Measurements from ENCODE around the gene STYXL1. TPM values are rescaled to one million over a fixed set of nuclear protein-coding genes. Genes with fewer than 3 reads are reported as not detected.
A peak's percentile ranks its signal among the peaks of the same experiment; 100 is the strongest.
"Not testable (repeated sequence)": the region's sequence is repeated elsewhere in the genome, so short reads cannot be mapped to it uniquely, and the experiment has no call there.

STYXL1 gene, protein sequence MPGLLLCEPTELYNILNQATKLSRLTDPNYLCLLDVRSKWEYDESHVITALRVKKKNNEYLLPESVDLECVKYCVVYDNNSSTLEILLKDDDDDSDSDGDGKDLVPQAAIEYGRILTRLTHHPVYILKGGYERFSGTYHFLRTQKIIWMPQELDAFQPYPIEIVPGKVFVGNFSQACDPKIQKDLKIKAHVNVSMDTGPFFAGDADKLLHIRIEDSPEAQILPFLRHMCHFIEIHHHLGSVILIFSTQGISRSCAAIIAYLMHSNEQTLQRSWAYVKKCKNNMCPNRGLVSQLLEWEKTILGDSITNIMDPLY
- total RNA-seq, result 49.0 and 49.3 TPM in 2 replicates
- 49.8 and 61.2 TPM in 2 replicates for polyA plus RNA-seq
- polyA plus RNA-seq (2012), result 34.7 and 41.7 TPM in 2 replicates
- 35.4 and 48.1 TPM in 2 replicates for polyA minus RNA-seq (ENCODE audit: low replicate concordance)

DNA sequence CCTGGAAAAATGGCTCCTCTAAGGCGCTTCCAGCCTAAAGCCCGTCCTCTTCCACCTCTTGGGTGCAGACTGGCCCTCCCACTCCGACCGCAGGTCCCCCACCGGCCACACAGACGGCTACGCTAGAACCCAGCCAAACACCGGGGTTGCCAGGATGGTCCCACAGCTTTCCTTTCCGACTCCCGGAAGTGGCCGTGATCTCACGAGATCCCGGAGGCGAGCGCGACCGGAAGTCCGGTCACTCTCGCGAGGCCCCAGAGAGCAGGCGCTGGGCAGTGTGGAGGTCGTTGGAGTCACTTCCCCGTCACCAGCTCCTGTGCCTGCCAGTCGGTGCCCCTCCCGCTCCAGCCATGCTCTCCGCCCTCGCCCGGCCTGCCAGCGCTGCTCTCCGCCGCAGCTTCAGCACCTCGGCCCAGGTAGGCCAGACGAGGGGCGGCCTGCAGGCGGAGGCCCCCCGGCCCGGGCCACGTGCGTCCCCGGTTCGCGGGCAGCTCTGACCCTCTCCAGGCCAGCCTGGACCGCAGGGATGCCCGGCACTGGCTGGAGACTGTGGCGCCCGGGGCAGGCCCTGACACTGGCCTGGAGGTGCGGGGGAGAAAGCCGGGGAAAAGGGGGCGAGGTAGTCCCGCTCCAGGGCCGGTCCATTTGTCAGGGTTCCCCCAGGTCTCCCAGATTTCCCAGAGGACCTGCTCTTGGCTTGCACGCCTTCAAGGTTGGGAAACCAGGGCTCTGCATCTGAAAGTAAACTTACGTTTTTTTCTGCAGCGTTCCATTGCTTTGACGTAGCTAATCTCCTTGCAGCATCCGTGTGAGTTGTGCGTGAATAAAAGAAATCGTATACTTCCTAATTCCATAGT, at the start of gene STYXL1, which contains the start of gene MDH2:
TSS of gene STYXL1 (minus strand) at position 190 of the 857 bp plus-strand sequence. CDS start 17,477 bp downstream, outside the sequence.
TSS of gene MDH2 (plus strand) at position 296 of the 857 bp plus-strand sequence. CDS start at position 351, 55 bp downstream.
- peak; percentile 93 to 95 for DNase-seq (ENCODE audit: low read depth in 2 of 2)
- TF ChIP-seq, protein P1, sequence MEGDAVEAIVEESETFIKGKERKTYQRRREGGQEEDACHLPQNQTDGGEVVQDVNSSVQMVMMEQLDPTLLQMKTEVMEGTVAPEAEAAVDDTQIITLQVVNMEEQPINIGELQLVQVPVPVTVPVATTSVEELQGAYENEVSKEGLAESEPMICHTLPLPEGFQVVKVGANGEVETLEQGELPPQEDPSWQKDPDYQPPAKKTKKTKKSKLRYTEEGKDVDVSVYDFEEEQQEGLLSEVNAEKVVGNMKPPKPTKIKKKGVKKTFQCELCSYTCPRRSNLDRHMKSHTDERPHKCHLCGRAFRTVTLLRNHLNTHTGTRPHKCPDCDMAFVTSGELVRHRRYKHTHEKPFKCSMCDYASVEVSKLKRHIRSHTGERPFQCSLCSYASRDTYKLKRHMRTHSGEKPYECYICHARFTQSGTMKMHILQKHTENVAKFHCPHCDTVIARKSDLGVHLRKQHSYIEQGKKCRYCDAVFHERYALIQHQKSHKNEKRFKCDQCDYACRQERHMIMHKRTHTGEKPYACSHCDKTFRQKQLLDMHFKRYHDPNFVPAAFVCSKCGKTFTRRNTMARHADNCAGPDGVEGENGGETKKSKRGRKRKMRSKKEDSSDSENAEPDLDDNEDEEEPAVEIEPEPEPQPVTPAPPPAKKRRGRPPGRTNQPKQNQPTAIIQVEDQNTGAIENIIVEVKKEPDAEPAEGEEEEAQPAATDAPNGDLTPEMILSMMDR (conservative IDR thresholded peaks at IDR 0.05 in 1 of 2, IDR thresholded peaks at IDR 0.05 in 1 of 2; ENCODE audit: low read depth in 1 of 2, low read length in 2 of 2), result no peak
- TF ChIP-seq EZH2 (IDR thresholded peaks at IDR 0.05; ENCODE audit: low read length, missing control alignments), result no peak
- Histone ChIP-seq H3K4me1 (ENCODE audit: control insufficient read depth, extremely low read depth, insufficient read depth, low read length) (peaks cover 5% of the 10 kb centered on the region), H4K20me1 (ENCODE audit: control insufficient read depth, extremely low read depth, insufficient read depth, low read length) (no peaks in the 10 kb centered on the region), H3K27me3 (ENCODE audit: control insufficient read depth, insufficient read depth, low read length) (no peaks in the 10 kb centered on the region), H3K9me3 (ENCODE audit: control insufficient read depth, insufficient read depth, low read depth, low read length) (no peaks in the 10 kb centered on the region), H3K27ac (ENCODE audit: insufficient read depth, low read length) (peak within 1 kb of the TSS; percentile 94), H3K4me3 (replicated peaks in 1 of 4; ENCODE audit: control extremely low read depth in 1 of 4, insufficient read depth in 1 of 4, low read depth in 3 of 4, low read length in 4 of 4) (peak within 1 kb of the TSS; percentile 84 to 96 (median 94)), H3K36me3 (ENCODE audit: control insufficient read depth, insufficient read depth, low read length) (peaks cover 5% of the 10 kb centered on the region), H3K9ac (ENCODE audit: insufficient read depth, low read length) (peak within 1 kb of the TSS; percentile 97), H3K4me2 (ENCODE audit: extremely low read depth, insufficient read depth, low read length) (peak within 1 kb of the TSS; percentile 79), H3K79me2 (ENCODE audit: control insufficient read depth, insufficient read depth, low read length) (peaks cover 67% of the 10 kb centered on the region), H2AFZ (ENCODE audit: low read length) (peak within 1 kb of the TSS; percentile 74)

DNA sequence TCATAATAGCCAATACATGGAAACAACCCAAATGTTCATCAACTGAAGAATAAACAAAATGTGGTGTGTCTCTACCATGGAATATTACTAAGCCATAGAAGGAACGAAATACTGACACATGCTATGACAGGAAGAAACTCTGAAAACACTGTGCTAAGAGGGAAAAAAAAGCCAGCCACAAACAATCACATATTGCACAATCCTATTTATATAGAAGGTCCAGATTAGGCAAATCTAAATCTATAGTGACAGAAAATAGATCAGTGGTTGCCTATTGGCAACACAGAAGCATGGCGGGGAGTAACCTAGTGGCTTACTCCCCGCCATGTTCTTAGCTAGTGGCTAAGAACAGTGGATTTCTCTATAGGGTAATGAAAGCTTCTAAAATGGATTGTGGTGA, 48.1 kb upstream of the STYXL1 start:
- H3K79me2 ChIP-seq (ENCODE audit: control insufficient read depth, insufficient read depth, low read length), result no peaks in the 10 kb centered on the region
- no peak overlapping the region for H2AFZ ChIP-seq (ENCODE audit: low read length)
- no peak overlapping the region for H3K4me3 ChIP-seq (replicated peaks in 1 of 4; ENCODE audit: control extremely low read depth in 1 of 4, insufficient read depth in 1 of 4, low read depth in 3 of 4, low read length in 4 of 4)
- TF ChIP-seq, protein P1 (conservative IDR thresholded peaks at IDR 0.05 in 1 of 2, IDR thresholded peaks at IDR 0.05 in 1 of 2; ENCODE audit: low read depth in 1 of 2, low read length in 2 of 2), result no peak
- TF ChIP-seq EZH2 (IDR thresholded peaks at IDR 0.05; ENCODE audit: low read length, missing control alignments), result no peak
- DNase-seq (ENCODE audit: low read depth in 2 of 2), result no peak
- no peaks in the 10 kb centered on the region for H3K4me1 ChIP-seq (ENCODE audit: control insufficient read depth, extremely low read depth, insufficient read depth, low read length)
- H4K20me1 ChIP-seq (ENCODE audit: control insufficient read depth, extremely low read depth, insufficient read depth, low read length), result no peaks in the 10 kb centered on the region
- H3K4me2 ChIP-seq (ENCODE audit: extremely low read depth, insufficient read depth, low read length), result no peak overlapping the region
- no peak overlapping the region for H3K9ac ChIP-seq (ENCODE audit: insufficient read depth, low read length)
- H3K27ac ChIP-seq (ENCODE audit: insufficient read depth, low read length), result no peak overlapping the region
- no peaks in the 10 kb centered on the region for H3K36me3 ChIP-seq (ENCODE audit: control insufficient read depth, insufficient read depth, low read length)
- H3K9me3 ChIP-seq (ENCODE audit: control insufficient read depth, insufficient read depth, low read depth, low read length), result no peaks in the 10 kb centered on the region
- no peaks in the 10 kb centered on the region for H3K27me3 ChIP-seq (ENCODE audit: control insufficient read depth, insufficient read depth, low read length)

DNA sequence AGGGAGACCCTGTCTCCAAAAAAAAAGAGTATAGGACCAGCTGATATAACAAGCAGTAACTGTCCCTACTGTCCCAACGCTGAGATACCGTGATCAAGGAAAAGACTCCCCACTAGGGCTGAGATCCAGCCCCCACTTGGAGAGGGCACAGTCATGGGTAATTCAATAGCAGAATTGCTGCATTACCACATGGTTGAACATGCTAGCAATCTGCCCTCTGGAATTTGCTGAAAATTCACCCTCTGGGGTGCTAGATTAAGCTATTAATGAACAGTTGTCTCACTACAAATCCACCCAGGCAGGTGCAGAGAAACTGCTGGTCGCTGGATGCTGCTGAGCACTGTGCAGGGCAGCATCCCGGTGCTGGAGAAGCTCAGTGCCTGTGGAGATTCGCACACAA, 46.5 kb upstream of the STYXL1 start:
- H4K20me1 ChIP-seq (ENCODE audit: control insufficient read depth, extremely low read depth, insufficient read depth, low read length); H3K9ac ChIP-seq (ENCODE audit: insufficient read depth, low read length): not testable (repeated sequence)

DNA sequence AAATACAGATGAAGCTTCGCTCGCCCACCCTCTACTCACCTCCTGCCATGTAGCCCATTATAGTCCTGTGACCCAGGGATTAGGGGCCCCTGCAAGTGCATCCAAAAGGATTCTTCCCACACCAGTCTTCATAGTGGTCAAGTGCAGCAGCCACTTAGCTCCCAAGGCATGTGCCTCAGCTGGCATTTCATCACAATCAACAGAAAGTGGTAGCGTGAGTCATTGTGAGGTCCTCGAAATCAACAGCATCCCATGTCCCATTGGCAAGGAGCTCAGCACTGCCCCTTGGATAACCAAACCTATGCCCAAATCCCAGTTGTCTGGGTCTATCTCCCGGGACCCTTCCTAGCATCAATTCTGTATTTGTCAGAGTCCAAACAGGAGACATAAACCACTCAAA, 45.7 kb upstream of the STYXL1 start:
- DNase-seq (ENCODE audit: low read depth in 2 of 2), result peak in 1 of 2 donors; percentile 24
- not testable (repeated sequence) for H3K27ac ChIP-seq (ENCODE audit: insufficient read depth, low read length); H3K36me3 ChIP-seq (ENCODE audit: control insufficient read depth, insufficient read depth, low read length); H4K20me1 ChIP-seq (ENCODE audit: control insufficient read depth, extremely low read depth, insufficient read depth, low read length); H3K4me3 ChIP-seq (replicated peaks in 1 of 4; ENCODE audit: control extremely low read depth in 1 of 4, insufficient read depth in 1 of 4, low read depth in 3 of 4, low read length in 4 of 4); H3K9me3 ChIP-seq (ENCODE audit: control insufficient read depth, insufficient read depth, low read depth, low read length); H3K4me1 ChIP-seq (ENCODE audit: control insufficient read depth, extremely low read depth, insufficient read depth, low read length); H3K79me2 ChIP-seq (ENCODE audit: control insufficient read depth, insufficient read depth, low read length); H3K9ac ChIP-seq (ENCODE audit: insufficient read depth, low read length); H3K4me2 ChIP-seq (ENCODE audit: extremely low read depth, insufficient read depth, low read length); H3K27me3 ChIP-seq (ENCODE audit: control insufficient read depth, insufficient read depth, low read length); H2AFZ ChIP-seq (ENCODE audit: low read length)

More for the DNA sequence above, 46.5 kb upstream of the STYXL1 start:
- H3K27ac ChIP-seq (ENCODE audit: insufficient read depth, low read length); DNase-seq (ENCODE audit: low read depth in 2 of 2); H3K9me3 ChIP-seq (ENCODE audit: control insufficient read depth, insufficient read depth, low read depth, low read length); H3K4me3 ChIP-seq (replicated peaks in 1 of 4; ENCODE audit: control extremely low read depth in 1 of 4, insufficient read depth in 1 of 4, low read depth in 3 of 4, low read length in 4 of 4); H3K36me3 ChIP-seq (ENCODE audit: control insufficient read depth, insufficient read depth, low read length); H3K79me2 ChIP-seq (ENCODE audit: control insufficient read depth, insufficient read depth, low read length); H3K4me1 ChIP-seq (ENCODE audit: control insufficient read depth, extremely low read depth, insufficient read depth, low read length); H2AFZ ChIP-seq (ENCODE audit: low read length); H3K27me3 ChIP-seq (ENCODE audit: control insufficient read depth, insufficient read depth, low read length); H3K4me2 ChIP-seq (ENCODE audit: extremely low read depth, insufficient read depth, low read length): not testable (repeated sequence)

Data from fibroblast of lung (primary cell).